Right lobe of liver (tissue), 6 donors: Measurements from ENCODE around the gene METTL26. TPM values are rescaled to one million over a fixed set of nuclear protein-coding genes. Genes with fewer than 3 reads are reported as not detected.

ENCODE experiments used
- ATAC-seq, 4 donors: fragments of 200-7000 bp; cut with Tn5 transposase; one replicate each; pipeline ENCODE4 v1.9.1; 2020; ENCODE audit warnings: mild to moderate bottlenecking in 4 of 4, moderate library complexity in 4 of 4
- DNase-seq, 3 donors: peaks; one replicate each; pipeline ENCODE4 v3.0.0-alpha.2; 2020
- H3K27ac ChIP-seq, 3 donors: fragments of 200-600 bp; one replicate each; pipeline ENCODE4 v1.8.0; 2022
- H3K27me3 ChIP-seq, 2 donors: fragments of 200-600 bp; one replicate each; pipeline ENCODE4 v1.8.0; 2022
- H3K36me3 ChIP-seq, 4 donors: fragments of 200-600 bp; sonication (generic) in 1 of 4; one replicate each; pipeline versions ENCODE4 v1.5.1 to v1.8.0; 2017 to 2022; ENCODE audit warnings: control low read depth in 1 of 4
- H3K4me1 ChIP-seq, 4 donors: fragments of 200-600 bp; sonication (generic) in 1 of 4; one replicate each; pipeline versions ENCODE4 v1.5.1 to v1.8.0; 2017 to 2022; ENCODE audit warnings: control low read depth in 1 of 4
- H3K4me3 ChIP-seq, 3 donors: fragments of 200-600 bp; one replicate each; pipeline ENCODE4 v1.8.0; 2022
- H3K9me3 ChIP-seq, 4 donors: fragments of 200-600 bp; sonication (generic) in 1 of 4; one replicate each; pipeline versions ENCODE4 v1.5.1 to v1.8.0; 2017 to 2022; ENCODE audit warnings: control low read depth in 1 of 4
- POLR2A ChIP-seq: fragments of 450-650 bp; IDR thresholded peaks from one replicate; pipeline ENCODE4 v1.6.1; 2017; ENCODE audit warnings: antibody characterized with exemption, mild to moderate bottlenecking
- WGBS: methylation state at CpG from one replicate; pipeline ENCODE4 v1.1.6; 2018; ENCODE audit warnings: low coverage, low lambda C conversion rate; ENCODE audit not compliant: insufficient coverage; ENCODE audit errors: missing lambda C conversion rate; 5-methylcytosine and 5-hydroxymethylcytosine counted together
- intact Hi-C, 2 donors: fragments of 100-400 bp; cut with DNase I; formaldehyde crosslinking; loops; one replicate each; pipeline versions ENCODE4 v1.11.2 to v1.14.1; 2022
- total RNA-seq, 6 experiments: library from RNA; depleted of rRNA in 2 of 6; stranded (reverse); fragments of >200 nt in 2 of 6; fragmentation: NEBNext Ultra II Directional in 3 of 6; extraction: Animal tissue kit (Norgen Biotek cat#: 25700) in 3 of 6; gene quantifications; one replicate each; pipeline versions ENCODE4 v1.1.0 to v1.2.4, GENCODE V29; 2016 to 2023
- TF ChIP-seq, protein P1 (sequence below), 4 donors: fragments of 200-600 bp in 3 of 4; fragments of 450-650 bp in 1 of 4; IDR thresholded peaks; one replicate each; pipeline versions ENCODE4 v1.5.1 to v1.8.0; 2016 to 2022; ENCODE audit warnings: antibody characterized with exemption in 4 of 4, mild to moderate bottlenecking in 2 of 4
- donor health status: DM: no; HTN: yes; CAD: no.
- donor health status: DM: no; HTN: no; CAD: no.
- donor health status: DM: no; HTN: no; CAD: no.
- donor health status: DM: no; HTN: yes; CAD: no.
- donor health status: DM: no; HTN: yes; CAD: no.

METTL26 gene
- total RNA-seq, 6 experiments from 2014 or later: 22.7 to 126 (median 32.6) TPM

DNA sequence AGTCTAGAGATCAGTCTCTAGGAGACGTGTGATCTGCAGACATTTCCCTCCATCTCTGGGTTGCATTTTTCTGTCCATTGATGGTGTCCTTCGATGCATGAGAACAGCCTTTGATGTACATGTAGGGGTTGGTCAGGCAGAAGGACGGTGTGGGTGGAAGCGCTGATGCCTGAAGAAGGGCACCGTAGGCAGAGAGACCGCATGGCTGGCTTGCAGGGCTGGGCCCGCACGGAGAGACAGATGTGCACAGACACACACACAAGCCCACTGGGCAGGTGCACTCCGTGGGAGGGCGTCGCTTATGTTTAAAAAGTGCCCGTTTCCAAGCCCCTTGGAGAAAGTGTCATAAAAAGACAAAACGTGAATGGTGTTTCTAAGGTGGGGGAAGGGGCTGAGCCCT lies 21.0 kb downstream of the METTL26 start:
- Histone ChIP-seq H3K4me1 (peaks cover 0 to 15% (median 3%) of the 10 kb centered on the region in 4 donors), H3K36me3 (no peaks in the 10 kb centered on the region), H3K9me3 (no peaks in the 10 kb centered on the region), H3K27ac (no peak overlapping the region), H3K4me3 (no peak overlapping the region), H3K27me3 (no peaks in the 10 kb centered on the region)
- ATAC-seq (no peak), DNase-seq (no peak)
- intact Hi-C loops: no loop called here
- WGBS: 92% methylated on average over 10 of the region's 13 CpGs
- TF ChIP-seq, protein P1, sequence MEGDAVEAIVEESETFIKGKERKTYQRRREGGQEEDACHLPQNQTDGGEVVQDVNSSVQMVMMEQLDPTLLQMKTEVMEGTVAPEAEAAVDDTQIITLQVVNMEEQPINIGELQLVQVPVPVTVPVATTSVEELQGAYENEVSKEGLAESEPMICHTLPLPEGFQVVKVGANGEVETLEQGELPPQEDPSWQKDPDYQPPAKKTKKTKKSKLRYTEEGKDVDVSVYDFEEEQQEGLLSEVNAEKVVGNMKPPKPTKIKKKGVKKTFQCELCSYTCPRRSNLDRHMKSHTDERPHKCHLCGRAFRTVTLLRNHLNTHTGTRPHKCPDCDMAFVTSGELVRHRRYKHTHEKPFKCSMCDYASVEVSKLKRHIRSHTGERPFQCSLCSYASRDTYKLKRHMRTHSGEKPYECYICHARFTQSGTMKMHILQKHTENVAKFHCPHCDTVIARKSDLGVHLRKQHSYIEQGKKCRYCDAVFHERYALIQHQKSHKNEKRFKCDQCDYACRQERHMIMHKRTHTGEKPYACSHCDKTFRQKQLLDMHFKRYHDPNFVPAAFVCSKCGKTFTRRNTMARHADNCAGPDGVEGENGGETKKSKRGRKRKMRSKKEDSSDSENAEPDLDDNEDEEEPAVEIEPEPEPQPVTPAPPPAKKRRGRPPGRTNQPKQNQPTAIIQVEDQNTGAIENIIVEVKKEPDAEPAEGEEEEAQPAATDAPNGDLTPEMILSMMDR (IDR thresholded peaks at IDR 0.05): no peak

GRCh38 chr16:610513-611381 lies 25.4 kb downstream of the METTL26 start:
- Histone ChIP-seq H3K4me1 (peaks cover 0 to 2% (median 0%) of the 10 kb centered on the region in 4 donors), H3K4me3 (no peak overlapping the region), H3K27me3 (no peaks in the 10 kb centered on the region), H3K27ac (no peak overlapping the region), H3K36me3 (no peaks in the 10 kb centered on the region), H3K9me3 (no peaks in the 10 kb centered on the region)
- TF ChIP-seq, protein P1 (IDR thresholded peaks at IDR 0.05): peak; percentile 66 to 85 (median 80)
- no peak for TF ChIP-seq POLR2A
- ATAC-seq: peak; percentile 81 to 90 (median 86)
- peak in 1 of 3 donors; percentile 62 for DNase-seq
- WGBS: 80% methylated on average over 5 of the region's 28 CpGs
- intact Hi-C loops: no loop called here

- Histone ChIP-seq H3K9me3 (no peaks in the 10 kb centered on the region), H3K27me3 (no peaks in the 10 kb centered on the region), H3K36me3 (no peaks in the 10 kb centered on the region), H3K4me1 (no peaks in the 10 kb centered on the region), H3K4me3 (no peak overlapping the region), H3K27ac (no peak overlapping the region)
- DNase-seq (no peak), ATAC-seq (peak; percentile 35 to 77 (median 53))
- TF ChIP-seq, protein P1 (IDR thresholded peaks at IDR 0.05): no peak
- TF ChIP-seq POLR2A: no peak
- intact Hi-C loops: no loop called here
- no CpG with 5 or more reads among the region's 14 CpGs for WGBS
These were observed 26.1 kb downstream of the METTL26 start for GRCh38 chr16:609984-610383.

DNA sequence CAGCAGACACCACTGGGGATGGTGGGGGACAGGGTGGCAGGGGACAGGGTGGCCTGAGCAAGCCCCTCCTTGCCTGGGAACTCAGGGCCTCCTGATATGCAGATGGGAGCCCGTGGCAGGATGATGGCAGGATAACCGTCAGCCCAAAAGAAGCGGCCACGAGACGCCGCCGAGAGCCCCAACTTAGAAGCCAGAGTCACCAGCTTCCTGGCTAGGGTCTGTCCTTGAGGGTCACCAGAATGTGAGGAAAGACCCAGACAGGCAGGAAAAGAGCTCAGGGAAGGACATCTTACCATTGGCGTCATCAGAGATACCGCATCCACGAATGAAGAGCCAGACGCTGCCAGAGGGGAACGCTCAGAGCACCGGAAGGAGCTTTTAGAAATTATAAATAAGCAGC lies 26.8 kb downstream of the METTL26 start:
- ATAC-seq (peak in 2 of 4 donors; percentile 52 to 53), DNase-seq (no peak)
- TF ChIP-seq POLR2A: no peak
- TF ChIP-seq, protein P1 (IDR thresholded peaks at IDR 0.05): no peak
- no peaks in the 10 kb centered on the region for H3K4me1 ChIP-seq
- no peak overlapping the region for H3K4me3 ChIP-seq
- no peaks in the 10 kb centered on the region for H3K9me3 ChIP-seq
- H3K27me3 ChIP-seq: no peaks in the 10 kb centered on the region
- no peaks in the 10 kb centered on the region for H3K36me3 ChIP-seq
- WGBS: 72% methylated on average over 7 of the region's 13 CpGs
- H3K27ac ChIP-seq: no peak overlapping the region
- intact Hi-C loops: no loop called here
